ENCODE results near the gene IGLON5.

Gene IGLON5

GRCh38 chr19:51318687-51319648 is 7.5 kb downstream of the IGLON5 start:
- DNase-seq: no peak

DNA sequence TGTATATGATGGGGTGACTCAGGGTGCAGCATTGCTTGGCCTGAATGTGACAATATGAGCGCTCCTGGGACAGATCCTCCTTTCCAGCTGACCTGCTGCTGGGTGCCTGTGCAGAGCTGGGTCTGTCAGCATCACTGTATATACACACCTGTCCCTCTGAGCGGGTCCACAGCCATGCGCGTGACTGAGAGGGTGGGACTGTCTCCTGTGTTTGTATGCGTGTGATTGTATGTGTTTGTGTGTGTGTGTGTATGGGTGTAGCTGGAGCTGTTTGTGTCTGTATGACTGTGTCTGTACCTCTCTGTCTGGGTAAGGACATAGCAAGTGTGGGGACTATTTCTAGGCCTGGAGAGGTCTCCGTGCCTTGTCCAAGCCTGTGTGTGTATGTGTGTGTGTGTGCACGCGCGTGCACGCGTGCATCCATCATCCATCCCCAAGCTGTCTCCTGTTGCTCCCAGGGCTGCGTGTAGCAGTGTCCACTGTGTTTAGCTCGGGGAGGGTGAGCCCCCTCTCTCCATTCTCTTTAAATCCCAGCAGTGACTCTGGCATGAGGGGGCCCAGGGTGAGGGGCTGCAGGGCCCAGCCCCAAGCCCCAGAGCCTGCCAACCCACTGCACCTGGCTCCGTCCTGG is 8.3 kb downstream of the IGLON5 start:
- no peak for DNase-seq

DNA sequence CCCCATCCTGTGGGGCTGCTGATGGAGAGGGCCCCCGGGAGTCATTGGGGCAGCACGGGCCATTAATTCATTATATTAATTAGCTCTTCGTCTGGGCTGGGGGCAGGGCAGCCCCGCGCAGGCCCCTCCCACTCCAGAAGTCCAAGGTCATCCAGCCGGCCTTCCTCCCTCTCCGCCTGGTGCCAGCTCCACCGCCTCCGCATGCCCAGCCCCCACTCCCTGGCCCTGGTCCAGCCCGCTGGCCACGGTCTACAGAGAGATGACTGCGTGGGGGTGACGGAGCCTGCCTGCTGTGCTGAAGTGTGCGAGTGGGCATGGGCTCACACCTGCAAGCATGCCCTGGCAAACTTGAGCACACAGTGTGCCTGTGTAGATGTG is 8.8 kb downstream of the IGLON5 start:
- DNase-seq: no peak

DNA sequence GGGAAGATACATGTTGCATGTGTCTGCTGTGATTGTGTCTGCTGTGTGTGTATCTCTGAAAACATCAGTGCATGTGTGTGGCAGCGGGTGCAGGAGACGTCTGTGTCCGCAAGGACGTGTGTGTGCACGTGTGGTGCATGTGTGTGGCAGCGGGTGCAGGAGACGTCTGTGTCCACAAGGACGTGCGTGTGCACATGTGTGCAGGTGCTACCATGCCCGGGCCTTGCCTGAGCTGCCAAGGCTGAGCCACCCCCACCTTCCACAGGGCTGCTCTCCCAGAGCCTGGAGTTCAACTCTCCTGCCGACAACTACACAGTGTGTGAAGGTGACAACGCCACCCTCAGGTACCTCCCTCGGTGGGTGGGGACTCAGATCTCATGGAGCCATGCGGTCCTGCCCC is 10.4 kb downstream of the IGLON5 start:
- DNase-seq: no peak

- no peak for DNase-seq
Measured at GRCh38 chr19:51323481-51324166, 12.2 kb downstream of the IGLON5 start.

DNA sequence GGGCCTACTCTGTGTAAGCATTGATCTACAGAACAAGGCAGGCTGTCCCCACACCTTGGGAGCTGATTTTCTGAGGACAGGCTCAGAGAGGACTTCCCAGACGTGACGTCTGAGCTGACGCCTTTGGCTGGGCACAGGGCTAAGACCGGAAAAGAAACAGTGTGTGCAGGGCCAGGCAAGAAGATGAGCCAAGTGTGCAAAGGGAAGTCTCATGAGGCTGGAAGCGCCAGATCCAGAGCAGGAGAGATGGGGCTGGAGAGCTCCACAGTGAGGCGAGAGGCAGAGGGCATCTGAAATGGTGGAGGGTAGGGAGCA is 12.7 kb downstream of the IGLON5 start:
- no peak for DNase-seq

GRCh38 chr19:51325161-51325976 is 13.9 kb downstream of the IGLON5 start:
- no peak for DNase-seq

DNA sequence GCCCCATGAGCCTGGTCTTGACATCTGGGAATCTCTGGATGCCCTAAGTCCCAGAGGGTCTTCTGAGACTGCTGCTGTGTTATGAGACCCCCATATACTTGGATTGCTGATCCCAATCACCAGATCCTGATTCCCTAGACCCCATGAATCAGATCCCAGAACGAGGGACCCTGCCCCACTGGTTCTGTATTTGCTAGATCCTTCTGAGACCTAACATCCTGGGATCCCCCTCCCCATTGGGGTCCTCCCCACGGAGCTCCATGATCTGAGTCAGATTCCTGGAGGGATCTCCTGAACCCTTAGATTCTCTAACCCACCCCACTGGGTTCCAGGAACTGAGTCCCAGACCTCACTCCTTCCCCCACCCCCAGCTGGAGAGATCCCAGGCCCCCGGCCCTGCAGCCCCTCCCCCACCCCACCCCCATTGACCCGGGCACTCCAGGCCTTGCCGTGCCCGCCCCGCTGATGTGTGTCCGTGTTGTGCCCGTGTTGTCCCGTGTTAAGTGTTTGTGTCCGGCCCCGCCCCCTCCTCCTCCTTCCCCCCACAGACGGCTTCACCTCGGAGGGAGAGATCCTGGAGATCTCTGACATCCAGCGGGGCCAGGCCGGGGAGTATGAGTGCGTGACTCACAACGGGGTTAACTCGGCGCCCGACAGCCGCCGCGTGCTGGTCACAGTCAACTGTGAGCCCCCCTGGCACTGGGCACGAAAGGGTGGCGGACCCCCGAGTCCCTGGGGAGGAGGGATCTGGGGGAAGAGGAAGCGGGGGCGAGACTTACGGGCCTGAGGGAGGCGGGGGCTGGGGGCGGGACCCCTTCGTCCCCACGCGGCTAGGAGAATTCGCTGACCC is 15.0 kb downstream of the IGLON5 start:
- no peak for DNase-seq

DNA sequence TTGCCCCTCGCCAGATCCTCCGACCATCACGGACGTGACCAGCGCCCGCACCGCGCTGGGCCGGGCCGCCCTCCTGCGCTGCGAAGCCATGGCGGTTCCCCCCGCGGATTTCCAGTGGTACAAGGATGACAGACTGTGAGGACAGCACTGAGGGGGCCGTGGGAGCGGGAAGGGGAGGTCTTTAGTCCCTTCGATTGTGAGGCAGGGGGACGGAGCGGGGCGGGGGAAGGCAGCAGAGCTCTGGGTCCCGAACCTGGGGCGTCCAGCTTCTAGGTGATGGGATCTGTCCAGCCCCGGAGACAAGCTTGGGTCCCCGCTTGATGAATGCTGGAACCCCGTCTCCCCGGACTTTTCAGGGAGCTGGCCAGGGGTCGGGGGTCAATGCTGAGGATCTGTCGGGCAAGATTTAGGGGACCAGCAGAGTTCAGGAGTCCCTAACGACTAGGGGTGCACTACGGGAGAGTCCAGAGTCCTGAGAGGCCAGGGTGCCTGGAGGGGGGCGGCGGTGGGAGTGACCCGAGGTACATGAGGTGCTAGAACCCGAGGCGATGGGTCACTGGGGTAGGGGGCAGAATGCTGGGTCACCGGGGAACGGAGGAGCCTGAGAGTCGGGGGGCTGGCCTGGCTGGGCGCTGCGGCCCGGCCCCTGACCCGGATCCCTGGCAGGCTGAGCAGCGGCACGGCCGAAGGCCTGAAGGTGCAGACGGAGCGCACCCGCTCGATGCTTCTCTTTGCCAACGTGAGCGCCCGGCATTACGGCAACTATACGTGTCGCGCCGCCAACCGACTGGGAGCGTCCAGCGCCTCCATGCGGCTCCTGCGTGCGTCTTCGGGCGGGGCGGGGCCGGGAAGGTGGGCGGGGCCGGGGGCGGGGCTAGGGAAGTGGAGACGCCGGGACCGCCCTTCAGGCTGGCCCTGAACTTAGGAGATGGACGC is 15.9 kb downstream of the IGLON5 start:
- DNase-seq: no peak

- DNase-seq: no peak
Measured at GRCh38 chr19:51329411-51329810, 18.0 kb downstream of the IGLON5 start.

DNA sequence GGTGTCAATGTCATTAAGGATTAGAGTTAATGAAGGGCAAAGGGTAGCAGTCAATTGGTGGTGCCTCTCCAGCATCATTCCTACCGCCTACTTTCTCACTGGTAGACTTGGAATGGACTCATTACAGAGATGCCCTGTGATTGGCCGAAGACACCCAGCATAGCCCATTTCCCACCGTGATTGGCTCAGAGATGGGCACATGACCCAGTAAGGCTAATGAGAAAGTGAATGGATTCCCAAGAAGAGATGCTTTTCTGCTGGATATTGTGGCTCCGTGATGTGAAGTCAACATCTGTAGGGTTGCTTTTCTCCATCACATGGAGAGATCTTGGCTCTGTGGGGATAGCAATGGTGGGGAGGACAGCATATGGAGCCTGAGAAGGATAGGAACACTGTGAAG is 18.9 kb downstream of the IGLON5 start:
- no peak for DNase-seq

DNA sequence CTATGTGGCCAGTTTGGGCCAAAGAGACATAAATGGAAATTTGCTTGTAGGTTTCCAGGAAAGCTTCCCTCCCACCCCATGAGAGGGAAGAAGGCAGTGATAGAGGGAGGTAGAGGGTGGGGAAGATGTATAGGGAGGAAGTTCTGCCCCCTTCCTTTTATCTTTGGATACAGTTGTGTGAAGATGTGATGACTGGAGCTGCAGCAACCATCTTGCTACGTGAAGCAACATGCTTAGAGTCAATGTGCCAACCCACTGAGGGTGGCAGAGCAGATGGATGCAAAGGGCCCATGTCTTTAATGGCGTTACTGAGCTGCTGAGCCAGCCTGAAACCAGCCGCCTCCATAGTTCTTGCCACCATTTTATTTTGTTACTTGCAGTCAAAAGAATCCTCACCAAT is 19.7 kb downstream of the IGLON5 start:
- DNase-seq: no peak

GRCh38 chr19:51331716-51332115 is 20.3 kb downstream of the IGLON5 start:
- DNase-seq: no peak

GRCh38 chr19:51333836-51334460 is 22.5 kb downstream of the IGLON5 start:
- no peak for DNase-seq

- DNase-seq: no peak
Measured at GRCh38 chr19:51337141-51337860, 25.9 kb downstream of the IGLON5 start.

DNA sequence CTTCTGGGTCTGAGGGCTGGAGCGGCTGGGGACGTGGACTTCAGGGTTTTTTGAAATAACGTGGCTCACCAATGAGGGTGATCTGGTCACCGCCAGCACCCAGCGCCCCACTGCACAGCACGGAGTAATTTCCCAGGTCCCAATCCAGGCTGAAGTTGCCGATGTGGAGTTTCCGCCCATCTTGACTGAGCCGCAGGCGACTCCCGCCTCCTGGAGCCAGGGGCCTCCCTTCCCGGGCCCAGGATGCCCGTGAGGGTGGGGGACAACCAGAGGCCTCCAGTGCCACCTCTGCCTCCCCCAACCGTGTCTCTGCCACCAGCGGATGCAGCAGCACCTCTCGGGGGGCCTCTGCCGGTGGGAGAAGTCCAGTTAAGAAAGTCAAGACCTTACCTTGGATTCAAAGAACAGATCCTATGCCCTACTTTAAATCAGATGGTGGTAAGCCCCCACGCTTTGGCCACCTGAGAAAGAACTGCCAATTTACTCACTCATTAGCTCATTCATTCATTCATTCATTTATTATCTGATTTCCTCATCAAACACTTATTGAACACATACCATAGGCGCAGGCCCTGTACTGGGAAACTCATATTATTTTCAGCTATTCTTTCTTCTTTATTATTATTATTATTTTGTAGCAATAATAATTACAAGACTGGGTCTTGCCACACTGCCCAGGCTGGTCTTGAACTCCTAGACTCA is 26.6 kb downstream of the IGLON5 start:
- no peak for DNase-seq

DNA sequence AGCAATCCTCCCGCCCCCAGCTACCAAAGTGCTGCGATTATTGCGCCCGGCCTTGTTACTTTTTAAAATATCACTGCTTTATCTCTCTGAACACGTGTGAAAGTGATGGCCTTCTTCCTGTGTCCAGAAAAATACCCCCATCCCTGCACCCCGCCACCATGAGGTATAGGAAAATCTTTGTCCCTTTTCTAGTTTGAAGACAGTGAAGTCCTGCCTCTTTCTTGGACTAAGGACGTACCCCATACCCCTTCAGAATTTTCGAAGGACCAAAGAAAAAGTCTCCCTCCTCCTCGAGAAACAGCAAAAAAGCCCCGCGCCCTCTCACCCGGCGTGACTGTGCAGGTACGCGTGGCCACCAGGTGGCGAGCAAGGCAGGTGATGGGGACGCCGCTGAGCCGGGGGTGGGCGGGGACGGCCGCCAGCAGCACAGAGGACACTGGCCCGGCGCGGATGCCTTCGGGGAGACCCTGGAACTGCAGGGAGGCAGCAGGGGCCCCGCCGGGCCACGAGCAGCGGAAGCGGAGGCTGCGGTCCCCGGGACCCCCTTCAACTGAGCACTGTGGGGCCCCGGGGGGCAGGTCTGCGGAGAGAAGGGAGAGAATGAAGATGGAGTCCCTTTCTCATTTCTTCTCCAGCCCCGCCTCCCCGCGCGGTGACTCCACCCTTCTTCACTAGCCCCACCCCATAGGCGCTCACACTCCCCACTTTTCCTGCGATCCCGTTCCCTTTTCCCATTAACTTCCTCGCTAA is 27.3 kb downstream of the IGLON5 start:
- DNase-seq: peak; percentile 46

DNA sequence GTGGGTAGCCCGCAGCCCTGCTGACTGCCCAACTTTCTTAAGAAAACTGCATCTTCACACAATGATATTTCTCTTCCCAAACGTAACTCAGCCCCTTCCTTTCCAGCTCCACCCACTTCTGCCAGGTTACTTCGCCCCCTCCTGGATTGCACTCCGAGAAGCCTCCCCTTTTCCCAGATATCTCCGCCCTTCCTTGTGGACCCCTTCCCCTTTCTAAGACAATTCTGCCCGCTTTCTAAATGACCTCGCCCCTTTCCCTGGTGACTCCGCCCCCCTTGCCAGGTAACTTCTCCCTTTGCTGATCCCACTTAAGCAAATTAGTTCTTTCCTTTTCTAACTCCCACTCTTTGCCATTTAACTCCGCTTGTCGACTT is 27.9 kb downstream of the IGLON5 start:
- no peak for DNase-seq
